Stimulated activated CD4-positive, alpha-beta T cell treated with anti-CD3 and anti-CD28 coated beads, Interleukin-1b, Interleukin-23, amount 100 ng/mL, for 1 hour (primary cell): Measurements from ENCODE around the gene CDKL1.
"Not testable (repeated sequence)": the region's sequence is repeated elsewhere in the genome, so short reads cannot be mapped to it uniquely, and the experiment has no call there.

ENCODE experiments used
- DNase-seq, 2 donors: peaks; one replicate each; pipeline ENCODE4 v3.0.0-alpha.2; 2020; ENCODE audit warnings: low read depth in 2 of 2

The CDKL1 gene

GRCh38 chr14:50357753-50358395 is 38.8 kb downstream of the CDKL1 start:
- no peak for DNase-seq

DNA sequence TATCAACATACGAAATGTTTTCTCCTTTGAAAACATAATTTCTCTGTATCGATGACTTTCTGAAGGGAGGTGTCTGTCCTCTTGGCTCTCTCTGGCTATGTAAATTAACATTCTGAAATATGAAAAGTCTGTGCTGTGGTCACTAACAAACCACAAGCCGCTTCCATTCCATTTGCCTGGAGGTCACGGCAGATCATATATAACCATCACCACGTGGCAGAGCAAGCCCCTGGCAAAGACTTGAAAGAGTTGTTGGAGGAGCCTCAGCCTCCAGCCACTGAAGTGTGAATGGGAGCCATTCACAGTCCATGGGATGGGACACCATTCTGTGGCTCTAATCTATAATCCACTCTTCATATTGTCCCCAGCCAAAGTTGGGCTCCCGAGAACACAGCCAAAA is 39.6 kb downstream of the CDKL1 start:
- DNase-seq: no peak

DNA sequence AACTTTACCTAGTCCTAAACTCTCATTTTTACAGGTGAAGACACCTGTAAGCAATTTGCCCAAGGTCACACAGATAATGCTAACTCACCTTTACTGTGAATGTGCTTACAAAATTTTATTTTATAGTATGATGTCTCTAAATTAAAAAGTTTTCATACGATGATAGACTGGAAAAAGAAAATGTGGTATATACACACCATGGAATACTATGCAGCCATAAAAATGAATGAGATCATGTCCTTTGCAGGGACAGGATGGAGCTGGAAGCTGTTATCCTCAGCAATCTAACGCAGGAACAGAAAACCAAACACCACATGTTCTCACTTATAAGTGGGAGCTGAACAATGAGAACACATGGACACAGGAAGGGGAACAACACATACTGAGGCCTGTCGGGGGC is 40.4 kb downstream of the CDKL1 start:
- not testable (repeated sequence) for DNase-seq

DNA sequence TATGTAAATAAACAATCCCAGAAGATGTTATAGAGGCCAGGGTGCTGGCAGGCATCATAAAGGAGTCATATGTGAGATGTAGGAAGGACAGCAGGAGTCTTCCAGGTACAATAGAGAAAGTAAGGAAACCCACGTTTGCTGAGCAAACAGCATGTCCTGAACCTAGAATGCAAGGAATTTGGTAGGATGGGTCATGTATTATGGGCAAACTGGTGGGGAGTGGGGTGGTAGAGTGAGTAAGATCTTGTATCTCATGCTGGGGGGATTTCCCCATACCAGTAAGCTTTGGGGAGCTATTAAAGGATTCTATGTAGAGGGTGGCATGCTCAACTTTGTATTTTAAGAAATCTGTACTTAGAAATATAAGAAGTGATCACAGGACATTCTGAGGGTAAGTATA is 41.0 kb downstream of the CDKL1 start:
- DNase-seq: no peak

GRCh38 chr14:50354527-50354926 is 42.2 kb downstream of the CDKL1 start:
- no peak for DNase-seq

DNA sequence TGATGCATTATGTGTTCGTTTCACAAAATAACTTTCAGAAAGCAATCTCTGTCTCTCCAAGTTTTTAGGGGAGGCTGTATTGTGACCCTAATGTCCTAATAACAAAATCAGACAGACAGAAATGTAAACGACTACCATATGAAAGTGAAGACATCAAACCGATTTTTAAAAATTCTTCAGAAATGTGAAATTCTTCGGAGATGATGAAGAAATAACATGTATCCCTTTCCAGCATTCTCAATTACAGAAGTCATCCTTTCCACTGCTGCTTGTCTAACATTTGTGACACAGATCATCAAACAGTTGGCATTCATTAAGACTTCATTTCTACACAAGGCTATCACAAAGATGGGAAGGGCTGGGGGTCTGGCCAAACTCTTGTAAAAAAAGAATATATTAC is 43.6 kb downstream of the CDKL1 start:
- DNase-seq: no peak

DNA sequence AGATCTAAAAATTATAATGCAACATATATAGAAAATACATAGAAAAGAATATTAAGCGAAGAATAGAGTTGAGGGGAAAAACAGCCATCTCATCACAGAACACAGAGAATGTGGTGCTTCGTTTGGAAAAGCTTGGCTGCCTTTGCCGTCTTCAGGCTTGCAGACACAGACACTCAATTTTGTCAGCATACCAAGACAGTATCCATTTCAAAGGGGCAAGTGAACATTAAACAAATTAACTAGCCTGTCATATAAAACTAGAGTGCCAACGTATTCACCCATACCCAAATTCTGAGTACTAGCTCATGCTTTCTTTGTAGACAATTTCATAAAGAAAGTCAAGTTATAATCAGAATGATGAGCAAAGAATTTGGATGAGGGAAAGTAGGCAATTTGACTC is 44.1 kb downstream of the CDKL1 start:
- DNase-seq: no peak

DNA sequence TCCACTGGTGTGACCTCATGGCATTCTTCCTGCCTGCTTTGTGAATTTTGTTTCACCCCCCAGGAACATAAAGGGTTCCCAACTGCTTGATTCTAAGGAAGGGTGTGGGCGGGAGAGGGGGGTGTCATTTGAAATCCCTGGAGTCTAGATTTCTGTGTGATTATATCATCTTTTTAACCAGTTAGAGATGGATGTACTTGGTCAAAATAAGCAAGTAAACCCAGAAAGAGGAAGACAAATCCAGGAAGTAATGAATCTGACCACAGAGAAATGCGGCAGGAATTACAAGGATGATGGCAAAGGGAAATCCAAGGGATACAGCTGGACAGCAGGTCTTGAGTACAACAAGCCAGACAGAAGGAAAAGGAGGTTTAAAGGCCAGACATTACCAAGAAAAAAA is 45.7 kb downstream of the CDKL1 start:
- DNase-seq: no peak

GRCh38 chr14:50348933-50349332 is 47.7 kb downstream of the CDKL1 start:
- DNase-seq: no peak

DNA sequence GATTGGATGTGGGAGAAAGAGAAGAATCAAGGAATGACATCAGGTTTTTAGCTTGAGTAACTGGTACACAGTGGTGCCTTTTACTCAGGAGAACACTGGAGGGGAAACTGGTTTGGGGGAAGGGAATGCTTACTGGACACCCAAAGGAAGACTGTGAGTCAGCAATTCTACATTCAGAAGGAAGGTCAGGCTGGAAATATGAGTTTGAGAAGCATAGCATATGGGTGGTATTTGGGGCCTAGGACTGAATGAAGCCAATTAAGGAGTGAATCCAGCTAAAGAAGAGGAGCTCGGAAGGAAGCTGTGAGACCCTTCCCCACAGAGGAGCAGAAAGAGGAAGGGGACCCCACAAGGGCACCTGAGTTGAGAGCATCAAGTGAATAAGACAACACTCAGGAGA is 49.2 kb downstream of the CDKL1 start:
- DNase-seq: no peak

GRCh38 chr14:50345846-50346422 is 50.7 kb downstream of the CDKL1 start:
- DNase-seq: no peak

DNA sequence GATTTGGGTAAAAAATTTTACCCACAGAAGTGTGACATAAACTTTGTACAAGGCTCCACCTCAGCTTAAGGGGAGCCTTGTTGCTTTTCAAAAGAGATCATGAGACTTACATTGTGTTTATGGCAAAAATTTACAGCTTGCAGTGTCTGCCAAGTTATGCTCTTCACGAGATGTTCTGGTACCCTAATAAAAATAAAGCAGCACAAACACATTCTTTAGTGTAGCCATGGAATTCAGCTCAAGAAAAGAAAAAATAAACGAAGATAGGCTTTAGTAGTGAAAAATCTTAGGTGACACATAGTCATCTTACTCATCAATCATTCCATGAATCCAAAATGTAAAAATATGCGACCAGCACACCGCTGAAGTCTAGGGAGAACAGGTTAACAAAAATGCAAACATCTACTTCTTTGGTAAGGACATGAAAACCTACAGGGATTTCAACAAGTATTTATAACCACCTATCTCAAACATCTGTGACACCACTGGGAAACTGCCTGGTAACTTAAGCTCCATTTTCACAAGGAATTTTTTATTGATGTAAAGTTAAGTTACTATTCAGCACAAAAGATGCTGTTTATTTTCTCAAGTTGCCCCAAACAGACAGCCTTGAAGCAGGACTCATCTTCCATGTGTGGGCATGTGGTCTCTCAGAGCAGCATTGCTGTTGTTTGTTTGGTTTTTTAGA is 51.7 kb downstream of the CDKL1 start:
- no peak for DNase-seq

DNA sequence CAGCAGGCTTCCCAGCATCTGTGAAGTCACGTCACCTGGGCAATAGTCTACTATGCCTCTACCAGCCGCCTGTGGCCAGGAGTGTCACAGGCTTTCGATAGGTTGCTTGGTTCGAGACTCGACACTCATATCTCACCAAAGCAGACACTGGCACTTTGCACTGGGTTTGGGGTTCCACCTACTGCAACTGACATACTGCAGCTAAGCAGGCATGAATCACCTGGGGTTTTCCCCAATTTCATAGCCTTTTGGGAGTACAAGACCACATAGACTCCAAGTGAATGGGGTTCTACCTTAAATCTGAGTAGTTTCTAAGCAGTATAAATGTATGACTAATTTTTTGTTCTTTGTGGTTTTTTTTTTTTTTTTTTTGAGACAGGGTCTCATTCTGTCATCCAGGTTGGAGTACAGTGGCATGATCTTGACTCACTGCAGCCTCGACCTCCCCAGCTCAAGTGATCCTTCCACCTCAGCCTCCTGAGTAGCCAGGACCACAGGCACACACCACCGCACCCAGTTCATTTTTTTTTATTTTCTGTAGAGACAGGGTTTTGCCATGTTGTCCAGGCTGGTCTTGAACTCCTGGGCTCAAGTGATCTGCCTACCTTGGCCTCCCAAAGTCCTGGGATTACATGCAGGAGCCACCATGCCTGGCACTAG is 52.4 kb downstream of the CDKL1 start:
- peak in 1 of 2 donors; percentile 20 for DNase-seq

GRCh38 chr14:50343434-50343833 is 53.2 kb downstream of the CDKL1 start:
- DNase-seq: no peak

DNA sequence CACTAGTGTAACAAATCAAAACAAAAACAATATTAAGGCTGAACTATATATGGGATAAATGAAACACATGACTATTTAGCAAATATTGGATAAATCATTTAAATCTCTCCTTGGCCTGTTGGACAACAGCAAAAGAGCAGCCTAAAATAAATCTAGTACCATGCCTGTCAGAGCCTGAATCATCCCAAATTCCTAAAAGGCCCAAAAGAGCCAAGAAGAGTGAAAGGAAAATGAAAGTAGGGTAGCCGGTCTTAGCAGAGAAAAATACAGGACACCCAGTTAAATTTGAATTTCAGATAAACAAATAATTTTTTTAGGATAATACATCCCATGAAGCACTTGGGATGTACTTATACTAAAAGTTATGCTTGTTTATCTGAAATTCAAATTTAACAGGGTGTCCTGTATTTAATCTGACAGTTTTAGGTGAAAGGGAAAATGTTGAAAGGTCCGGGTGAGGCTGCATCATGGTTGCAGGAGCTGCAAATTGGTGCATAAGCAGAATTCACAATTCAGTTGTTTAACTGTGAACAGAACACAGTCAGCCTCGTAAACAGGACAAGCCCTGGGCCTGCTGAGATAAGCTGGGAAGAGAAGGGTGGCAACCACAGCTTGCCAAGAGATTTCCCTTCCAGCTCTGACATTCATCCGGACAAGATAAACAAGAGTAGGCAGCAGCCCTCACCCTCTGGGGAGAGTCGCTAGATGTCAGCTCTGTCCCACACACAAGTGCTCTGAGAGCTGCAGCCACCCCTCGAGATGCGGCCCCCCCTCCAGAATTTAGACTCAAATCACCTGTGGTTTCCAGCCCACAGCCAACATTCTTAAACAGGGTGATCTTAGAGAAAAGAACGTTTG is 54.2 kb downstream of the CDKL1 start:
- no peak for DNase-seq

- no peak for DNase-seq
These were observed 55.7 kb downstream of the CDKL1 start for GRCh38 chr14:50340963-50341362.

DNA sequence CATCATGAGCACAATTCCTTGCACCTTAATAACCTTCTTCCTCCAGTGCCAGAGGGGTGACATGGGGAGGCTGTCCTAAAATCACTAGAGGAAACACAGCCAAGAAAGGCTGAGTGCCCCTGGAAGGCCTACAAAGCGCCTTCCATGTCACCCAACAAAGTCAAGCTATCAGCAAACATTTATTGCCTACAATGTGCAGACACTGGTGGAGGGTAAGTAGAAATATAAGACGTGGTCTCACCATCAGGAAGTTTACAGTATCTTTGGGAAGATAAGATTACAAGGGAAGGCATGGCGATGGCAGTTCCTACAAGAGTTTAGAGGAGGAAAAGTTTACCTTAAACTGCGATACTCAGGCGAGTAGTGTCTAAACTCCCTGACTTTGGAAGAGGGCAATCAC is 56.6 kb downstream of the CDKL1 start:
- DNase-seq: no peak

DNA sequence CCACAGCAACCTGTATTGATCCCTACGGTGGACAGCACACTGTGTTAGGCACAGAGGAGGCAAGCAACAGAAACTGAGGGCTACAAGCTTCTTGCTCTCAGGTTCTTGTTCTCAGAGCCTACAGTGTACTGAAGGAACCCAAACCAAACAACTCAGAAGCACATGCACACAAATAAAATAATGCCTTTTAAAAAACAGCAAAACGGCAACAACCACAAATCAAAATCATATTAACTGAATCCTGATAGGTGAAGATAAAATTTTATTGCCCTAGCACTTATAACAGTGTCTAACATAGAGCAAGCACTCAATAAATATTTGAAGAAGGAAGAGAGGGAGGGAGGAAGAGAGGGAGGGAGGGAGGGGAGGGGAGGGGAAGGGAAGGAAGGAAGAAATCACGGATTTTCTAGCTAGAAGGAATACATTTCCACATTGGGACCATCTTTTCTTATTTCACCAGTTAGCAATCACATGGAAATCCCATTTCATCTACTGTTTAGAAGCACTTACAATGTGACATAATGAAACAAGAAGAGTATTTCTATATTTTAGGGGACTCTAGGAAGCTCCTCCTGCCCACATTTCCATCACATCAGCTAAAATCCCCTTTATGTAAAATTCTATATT is 57.4 kb downstream of the CDKL1 start:
- no peak for DNase-seq

DNA sequence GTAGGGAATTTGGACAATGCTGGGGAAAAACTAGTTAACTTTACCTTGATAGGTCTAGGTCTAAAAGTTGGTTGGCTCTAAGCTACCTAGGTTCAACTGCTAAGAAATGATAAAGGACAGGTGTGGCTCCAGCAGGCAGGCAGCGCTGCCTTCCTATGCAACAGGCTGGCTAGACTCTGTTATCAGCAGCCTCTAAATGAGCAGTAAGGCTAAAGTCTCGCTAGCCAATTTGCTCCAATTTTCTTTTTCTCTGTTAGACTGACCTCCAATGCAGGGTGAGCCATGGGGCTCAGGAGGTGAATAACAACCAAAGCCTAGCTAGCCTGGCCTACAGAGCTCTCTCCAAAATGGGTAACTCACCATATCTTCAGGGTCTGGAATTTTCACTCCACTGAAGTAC is 58.1 kb downstream of the CDKL1 start:
- DNase-seq: no peak

DNA sequence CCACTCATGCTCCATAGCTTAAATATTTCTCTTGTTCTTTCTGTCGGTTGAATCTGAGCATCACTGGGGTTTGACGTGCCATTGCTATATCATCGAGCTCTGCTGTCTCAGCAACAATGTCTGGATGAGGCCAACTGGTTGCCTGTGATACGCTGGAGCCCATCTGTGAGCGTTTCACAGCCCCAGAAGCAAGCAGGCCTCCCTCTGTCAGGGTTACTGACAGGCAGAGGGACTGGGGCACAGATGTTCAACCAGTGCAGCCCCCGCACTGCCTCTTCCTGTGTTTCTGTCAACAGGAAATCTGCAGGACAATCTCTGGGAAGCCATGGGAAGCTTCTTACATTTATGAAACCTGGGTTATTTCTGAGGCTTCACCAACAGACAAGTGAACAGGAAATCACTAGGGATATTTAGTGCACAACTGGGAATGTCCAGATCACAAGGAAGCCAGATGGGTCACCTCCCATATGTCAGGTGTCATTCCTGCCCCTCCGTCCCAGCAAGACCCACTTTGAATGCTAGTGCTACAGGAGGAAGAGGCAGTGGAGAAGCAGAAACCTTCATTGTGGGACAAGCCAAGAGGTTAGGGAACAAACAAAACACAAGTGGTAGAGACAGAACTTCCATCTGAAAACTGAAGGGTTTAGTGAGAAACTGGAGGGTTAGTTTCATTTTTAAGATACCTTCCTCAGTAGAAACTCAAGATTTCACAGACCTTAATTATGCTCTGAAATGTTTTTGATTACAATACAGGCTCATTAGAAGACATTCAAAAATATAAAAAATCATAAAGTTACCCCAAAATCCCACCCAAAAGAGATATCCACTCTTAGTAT is 60.5 kb downstream of the CDKL1 start:
- no peak for DNase-seq

DNA sequence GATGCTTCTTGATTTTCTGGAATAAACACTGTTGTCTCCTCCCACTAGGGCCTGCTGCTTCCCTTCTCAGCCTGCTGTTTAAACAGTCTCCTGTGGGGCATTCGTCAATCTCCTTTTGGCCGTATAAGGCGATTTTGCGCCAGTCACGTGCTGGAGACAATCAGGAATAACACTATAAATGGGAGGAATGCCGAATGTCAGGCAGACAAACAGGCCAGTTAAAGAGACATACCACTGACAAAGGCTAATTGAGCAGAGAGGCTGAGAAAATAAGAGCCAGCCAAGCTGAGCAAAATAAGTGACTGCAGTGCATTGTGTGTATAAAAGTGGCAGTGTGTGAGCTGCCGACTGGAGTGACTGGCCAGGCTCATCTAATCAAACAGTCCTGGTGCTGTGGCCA is 61.3 kb downstream of the CDKL1 start:
- no peak for DNase-seq
